Breast epithelium (tissue), 4 donors: ENCODE measurements around the gene TM6SF1. TPM values are rescaled to one million over a fixed set of nuclear protein-coding genes. Genes with fewer than 3 reads are reported as not detected.

Experiments used
- DNase-seq, 2 donors: peaks; one replicate each; pipeline ENCODE4 v3.0.0-alpha.2; 2019; ENCODE audit warnings: low spot score in 2 of 2
- H3K27ac ChIP-seq, 2 donors: fragments of 200-600 bp; sonication (generic) in 1 of 2; one replicate each; pipeline ENCODE4 v1.5.1; 2016 to 2019; ENCODE audit warnings: mild to moderate bottlenecking in 1 of 2
- H3K27me3 ChIP-seq, 2 donors: fragments of 200-600 bp; sonication (generic) in 1 of 2; one replicate each; pipeline versions ENCODE4 v1.5.1 to v1.6.0; 2017 to 2019; ENCODE audit warnings: control low read depth in 1 of 2, mild to moderate bottlenecking in 1 of 2
- H3K36me3 ChIP-seq: fragments of 200-600 bp; one replicate; pipeline ENCODE4 v1.5.1; 2019
- H3K4me1 ChIP-seq, 2 donors: fragments of 200-600 bp; sonication (generic); one replicate each; pipeline ENCODE4 v1.5.1; 2016 to 2019; ENCODE audit warnings: control low read depth in 1 of 2
- H3K4me3 ChIP-seq, 3 donors: fragments of 200-600 bp; sonication (generic); 1 replicate in 2 of 3; 2 replicates in 1 of 3; pipeline ENCODE4 v1.5.1; 2016 to 2019; ENCODE audit warnings: mild to moderate bottlenecking in 3 of 3, moderate library complexity in 2 of 3
- H3K9me3 ChIP-seq, 2 donors: fragments of 200-600 bp; sonication (generic) in 1 of 2; one replicate each; pipeline ENCODE4 v1.5.1; 2016 to 2019; ENCODE audit warnings: control low read depth in 1 of 2
- CTCF ChIP-seq, 3 donors: fragments of 450-650 bp; IDR thresholded peaks; one replicate each; pipeline ENCODE4 v1.5.1; 2016 to 2017; ENCODE audit warnings: antibody characterized with exemption in 3 of 3, mild to moderate bottlenecking in 3 of 3, moderate library complexity in 3 of 3
- POLR2A ChIP-seq: fragments of 450-650 bp; IDR thresholded peaks from one replicate; pipeline ENCODE4 v1.6.1; 2016; ENCODE audit warnings: antibody characterized with exemption, mild to moderate bottlenecking, moderate library complexity
- POLR2AphosphoS5 ChIP-seq, 3 donors: sonication (generic); formaldehyde crosslinking; IDR thresholded peaks; one replicate each; pipeline ENCODE4 v1.6.1; 2017; ENCODE audit warnings: antibody characterized with exemption in 3 of 3
- intact Hi-C: fragments of 100-400 bp; cut with DNase I; formaldehyde crosslinking; loops from one replicate; pipeline ENCODE4 v1.15.1; 2023; ENCODE audit warnings: low total_unique reads
- total RNA-seq, 3 donors: library from RNA; depleted of rRNA; stranded (reverse); fragments of >200 nt; gene quantifications; one replicate each; pipeline ENCODE4 v1.1.0, GENCODE V29; 2016

TM6SF1 gene
- total RNA-seq, 3 donors from 2014 or later: 6.4 to 8.5 (median 7.3) TPM

- no peak for TF ChIP-seq CTCF (IDR thresholded peaks at IDR 0.05)
- no peak for TF ChIP-seq POLR2AphosphoS5 (IDR thresholded peaks at IDR 0.05)
- TF ChIP-seq POLR2A: no peak
- peaks cover 0 to 5% of the 10 kb centered on the region in 2 donors for H3K9me3 ChIP-seq
- peaks cover 0 to 3% of the 10 kb centered on the region in 2 donors for H3K4me1 ChIP-seq
- DNase-seq: no peak
- H3K27ac ChIP-seq: no peak overlapping the region
- no peaks in the 10 kb centered on the region for H3K27me3 ChIP-seq
- H3K4me3 ChIP-seq: peak overlapping the region; percentile 93 to 100 (median 98)
- intact Hi-C loops: no loop called here
- no peaks in the 10 kb centered on the region for H3K36me3 ChIP-seq
Measured at GRCh38 chr15:83064859-83065258, 42.6 kb upstream of the TM6SF1 start.

- peaks cover 0 to 5% of the 10 kb centered on the region in 2 donors for H3K9me3 ChIP-seq
- TF ChIP-seq POLR2AphosphoS5 (IDR thresholded peaks at IDR 0.05) (no peak), POLR2A (no peak), CTCF (IDR thresholded peaks at IDR 0.05) (no peak)
- no peaks in the 10 kb centered on the region for H3K27me3 ChIP-seq
- no peak for DNase-seq
- no peak overlapping the region for H3K27ac ChIP-seq
- intact Hi-C loops: no loop called here
- peaks cover 0 to 3% of the 10 kb centered on the region in 2 donors for H3K4me1 ChIP-seq
- no peaks in the 10 kb centered on the region for H3K36me3 ChIP-seq
- H3K4me3 ChIP-seq: peak overlapping the region; percentile 93 to 100 (median 98)
Measured at GRCh38 chr15:83065431-83065830, 42.0 kb upstream of the TM6SF1 start.

GRCh38 chr15:83066034-83066733 lies 41.3 kb upstream of the TM6SF1 start:
- no peak for DNase-seq
- peaks cover 0 to 3% of the 10 kb centered on the region in 2 donors for H3K4me1 ChIP-seq
- H3K4me3 ChIP-seq: peak overlapping the region; percentile 93 to 100 (median 98)
- peak overlapping the region; percentile 89 to 98 for H3K27ac ChIP-seq
- peaks cover 0 to 5% of the 10 kb centered on the region in 2 donors for H3K9me3 ChIP-seq
- H3K27me3 ChIP-seq: no peaks in the 10 kb centered on the region
- H3K36me3 ChIP-seq: no peaks in the 10 kb centered on the region
- intact Hi-C loops: no loop called here
- TF ChIP-seq POLR2A: no peak

- Histone ChIP-seq H3K9me3 (peaks cover 0 to 5% of the 10 kb centered on the region in 2 donors), H3K4me1 (peaks cover 0 to 3% of the 10 kb centered on the region in 2 donors), H3K27ac (peak within 1 kb of the TSS; percentile 89 to 98), H3K4me3 (peak within 1 kb of the TSS; percentile 93 to 100 (median 98)), H3K36me3 (no peaks in the 10 kb centered on the region), H3K27me3 (no peaks in the 10 kb centered on the region)
- TF ChIP-seq POLR2A: no peak
- TF ChIP-seq POLR2AphosphoS5 (IDR thresholded peaks at IDR 0.05): peak; percentile 77 to 89 (median 79)
- no peak for TF ChIP-seq CTCF (IDR thresholded peaks at IDR 0.05)
- DNase-seq: peak; percentile 72 to 78
- intact Hi-C loops: no loop called here
Measured at GRCh38 chr15:83066734-83067637, 40.5 kb upstream of the TM6SF1 start, which contains the start of gene BTBD1. TSS of gene BTBD1 (minus strand) at chr15:83067252. CDS start at chr15:83067151, 101 bp downstream.

DNA sequence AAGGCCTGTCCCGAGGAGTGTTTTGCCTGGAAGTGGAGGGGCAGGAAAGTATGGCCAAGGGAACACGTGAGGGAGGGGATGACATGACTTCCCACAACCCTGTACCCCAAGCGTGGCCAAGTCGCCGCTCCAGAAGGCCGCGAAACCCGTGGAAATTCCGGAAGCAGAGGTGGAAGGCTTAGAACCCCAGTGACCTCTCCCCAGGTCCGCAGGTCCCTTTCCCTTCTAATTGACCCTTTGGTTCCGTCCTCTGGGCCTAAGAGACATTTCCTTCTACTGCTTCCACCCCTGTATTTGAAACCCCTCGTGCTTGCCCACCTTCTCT lies 39.8 kb upstream of the TM6SF1 start:
- DNase-seq: no peak
- Histone ChIP-seq H3K9me3 (peaks cover 0 to 5% of the 10 kb centered on the region in 2 donors), H3K36me3 (no peaks in the 10 kb centered on the region), H3K27me3 (no peaks in the 10 kb centered on the region), H3K27ac (peak overlapping the region; percentile 89 to 98), H3K4me3 (peak overlapping the region; percentile 93 to 100 (median 98)), H3K4me1 (peaks cover 0 to 3% of the 10 kb centered on the region in 2 donors)
- TF ChIP-seq POLR2A: no peak
- TF ChIP-seq POLR2AphosphoS5 (IDR thresholded peaks at IDR 0.05): no peak
- no peak for TF ChIP-seq CTCF (IDR thresholded peaks at IDR 0.05)
- intact Hi-C loops: no loop called here
